Stomach smooth muscle (tissue), 2 donors: ENCODE results near the gene KLHL22.
"Not testable (repeated sequence)": the region's sequence is repeated elsewhere in the genome, so short reads cannot be mapped to it uniquely, and the experiment has no call there.

Experiments
- H3K27ac ChIP-seq: one replicate; pipeline ENCODE4 v1.7.0; 2013; ENCODE audit warnings: mild to moderate bottlenecking, low read length, inconsistent platforms
- H3K27me3 ChIP-seq, 2 donors: one replicate each; pipeline ENCODE4 v1.7.0; 2013; ENCODE audit warnings: low read length in 2 of 2; ENCODE audit not compliant: insufficient read depth in 2 of 2, control insufficient read depth in 1 of 2
- H3K36me3 ChIP-seq, 2 donors: one replicate each; pipeline ENCODE4 v1.7.0; 2013; ENCODE audit warnings: low read length in 2 of 2; ENCODE audit not compliant: control insufficient read depth in 2 of 2, insufficient read depth in 2 of 2
- H3K4me1 ChIP-seq: one replicate; pipeline ENCODE4 v1.7.0; 2013; ENCODE audit warnings: low read length; ENCODE audit not compliant: control insufficient read depth, insufficient read depth
- H3K4me3 ChIP-seq, 2 donors: one replicate each; pipeline ENCODE4 v1.7.0; 2013; ENCODE audit warnings: low read length in 2 of 2
- H3K9ac ChIP-seq, 2 donors: one replicate each; pipeline ENCODE4 v1.7.0; 2013; ENCODE audit warnings: low read length in 2 of 2, mild to moderate bottlenecking in 1 of 2
- H3K9me3 ChIP-seq, 2 donors: one replicate each; pipeline ENCODE4 v1.7.0; 2013; ENCODE audit warnings: low read length in 2 of 2; ENCODE audit not compliant: control insufficient read depth in 2 of 2
- donor health status: healthy.
- donor health status: Pancreatic carcinoma.

Gene KLHL22

DNA sequence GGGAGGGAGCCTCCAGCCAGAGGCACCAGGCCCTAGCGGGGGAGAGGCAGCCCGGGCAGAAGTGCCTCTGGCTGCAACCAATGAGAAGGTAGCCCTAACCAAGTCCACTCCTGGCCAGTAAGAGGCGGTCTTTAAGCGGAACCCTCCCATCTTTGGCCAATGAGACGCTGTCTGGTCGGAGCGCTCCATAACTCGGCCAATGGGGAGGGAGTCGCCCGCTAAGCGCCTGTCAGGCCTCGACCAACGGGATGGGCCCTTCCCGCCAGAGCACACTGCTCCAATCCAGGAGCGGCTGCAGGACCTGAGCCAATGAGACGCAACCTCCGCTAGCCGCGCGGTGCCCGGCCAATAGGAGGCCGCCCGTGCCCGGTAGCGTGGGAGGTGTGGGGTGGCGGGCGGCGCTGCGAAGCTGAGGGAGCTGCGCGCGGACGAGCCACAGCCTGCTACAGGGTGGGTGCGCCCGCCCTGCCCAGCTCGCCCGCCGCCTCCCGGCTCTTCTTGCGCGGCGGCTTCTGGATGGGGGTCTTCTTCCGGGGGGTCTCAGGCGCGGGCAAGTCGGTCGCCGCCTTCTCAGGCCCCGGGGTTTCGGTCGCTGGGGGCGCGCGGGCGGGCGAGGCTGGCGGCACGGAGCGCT lies 70.5 kb downstream of the KLHL22 start:
- H3K36me3 ChIP-seq: peaks cover 0 to 12% of the 10 kb centered on the region in 2 donors
- H3K9ac ChIP-seq: no peak overlapping the region
- no peaks in the 10 kb centered on the region for H3K9me3 ChIP-seq
- H3K4me1 ChIP-seq: peaks cover 19% of the 10 kb centered on the region
- H3K27me3 ChIP-seq: no peaks in the 10 kb centered on the region
- H3K4me3 ChIP-seq: no peak overlapping the region
- no peak overlapping the region for H3K27ac ChIP-seq

DNA sequence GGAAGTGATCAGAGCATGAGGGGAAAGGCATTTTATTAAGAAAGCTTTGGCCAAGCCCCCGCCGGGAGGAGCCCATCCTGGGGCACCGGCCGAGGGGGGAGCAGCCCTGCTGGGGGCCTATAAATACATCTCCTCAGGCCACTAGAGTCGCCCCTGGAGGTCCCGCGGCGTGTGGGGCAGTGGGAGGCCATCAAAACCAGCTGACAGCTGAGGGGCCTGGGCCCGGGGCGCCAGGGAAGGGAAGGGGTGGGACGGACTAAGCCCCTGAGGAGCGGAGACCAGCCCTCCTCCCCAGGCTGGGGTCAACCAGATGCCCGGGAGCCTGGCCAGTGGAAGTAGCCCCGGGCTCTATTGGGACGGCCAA lies 71.0 kb downstream of the KLHL22 start:
- H3K27ac ChIP-seq: no peak overlapping the region
- no peaks in the 10 kb centered on the region for H3K9me3 ChIP-seq
- peaks cover 0 to 12% of the 10 kb centered on the region in 2 donors for H3K36me3 ChIP-seq
- H3K9ac ChIP-seq: no peak overlapping the region
- H3K27me3 ChIP-seq: no peaks in the 10 kb centered on the region
- H3K4me3 ChIP-seq: no peak overlapping the region
- peaks cover 19% of the 10 kb centered on the region for H3K4me1 ChIP-seq

DNA sequence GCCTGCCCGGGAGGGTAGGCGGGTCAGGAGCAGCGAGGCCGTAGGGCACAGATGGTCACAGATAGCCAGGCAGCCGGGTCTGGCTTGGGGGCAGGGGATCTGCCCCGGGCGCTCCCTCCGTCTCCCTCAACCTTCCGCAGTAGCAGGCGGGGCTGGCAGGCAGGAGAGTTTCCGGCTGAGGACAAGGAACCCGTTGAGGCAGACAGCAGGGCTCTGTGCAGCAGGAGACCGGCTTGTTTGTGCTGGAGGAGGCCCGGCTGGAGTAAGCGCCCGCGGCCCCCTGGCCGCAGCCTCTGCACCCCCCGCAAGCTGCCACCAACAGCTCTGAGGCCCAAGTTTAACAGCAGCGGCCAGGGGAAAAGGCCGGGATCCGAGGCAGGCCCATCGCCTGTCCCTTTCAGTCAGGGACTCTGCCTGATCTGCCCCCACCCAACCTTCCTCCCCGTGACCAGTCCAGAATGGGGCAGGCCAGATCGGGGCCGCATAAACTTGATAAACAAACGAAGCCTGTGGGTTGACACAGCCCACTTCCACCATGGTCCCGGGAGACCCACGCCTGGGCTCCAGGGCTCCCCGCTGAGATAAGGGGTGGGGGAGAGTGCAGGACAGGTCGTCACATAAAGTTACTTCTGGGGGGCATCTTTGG lies 71.6 kb downstream of the KLHL22 start:
- no peak overlapping the region for H3K4me3 ChIP-seq
- no peaks in the 10 kb centered on the region for H3K27me3 ChIP-seq
- H3K9ac ChIP-seq: no peak overlapping the region

DNA sequence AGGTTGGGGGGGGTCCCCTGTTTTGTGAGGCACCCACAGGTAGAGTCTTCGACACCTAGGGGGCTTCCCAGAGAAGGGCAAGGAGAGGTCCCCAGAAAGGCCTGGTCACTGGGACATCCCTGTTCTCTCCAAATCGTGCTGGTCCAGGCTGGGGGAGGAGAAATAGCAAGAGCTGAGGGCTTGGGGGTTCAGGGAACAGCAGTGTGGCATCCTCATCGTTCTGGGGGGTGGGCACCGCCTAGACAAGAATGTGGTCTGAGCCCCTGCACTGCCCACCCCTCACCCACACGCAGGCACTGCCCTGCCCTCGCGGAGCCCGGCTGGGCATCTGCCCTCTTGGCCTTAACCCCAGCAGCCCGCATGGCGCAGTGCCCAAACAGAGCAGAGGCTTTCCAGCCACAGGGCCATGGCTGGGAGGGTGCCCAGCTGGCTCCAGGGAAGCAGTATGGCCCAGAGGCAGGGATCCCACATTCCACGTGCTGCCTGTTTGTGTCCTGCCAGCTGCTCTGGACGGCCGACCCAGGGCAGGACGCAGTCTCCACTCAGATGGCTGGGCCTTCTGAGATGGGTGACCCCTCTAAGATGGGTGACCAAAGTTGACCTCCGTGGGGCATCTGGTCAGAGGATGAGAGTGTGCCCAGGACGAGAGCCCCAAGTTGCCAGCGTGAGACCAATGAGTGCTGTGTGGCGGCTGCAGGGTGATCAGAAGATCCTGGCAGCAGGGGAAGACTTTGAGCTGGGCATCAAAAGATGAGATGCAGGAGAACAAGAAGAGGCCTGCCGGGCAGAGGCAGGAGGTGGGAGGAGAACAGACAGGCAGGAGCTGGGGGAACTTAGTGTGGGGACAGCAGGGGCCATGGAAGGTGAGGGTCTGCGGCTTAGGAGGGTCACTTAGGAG lies 72.3 kb downstream of the KLHL22 start:
- no peak overlapping the region for H3K4me3 ChIP-seq
- no peaks in the 10 kb centered on the region for H3K27me3 ChIP-seq
- H3K36me3 ChIP-seq: peaks cover 0 to 7% of the 10 kb centered on the region in 2 donors
- peak overlapping the region; percentile 24 for H3K27ac ChIP-seq
- peaks cover 23% of the 10 kb centered on the region for H3K4me1 ChIP-seq
- H3K9ac ChIP-seq: no peak overlapping the region
- no peaks in the 10 kb centered on the region for H3K9me3 ChIP-seq

More for the DNA sequence above, 71.6 kb downstream of the KLHL22 start:
- peak overlapping the region; percentile 24 for H3K27ac ChIP-seq
- H3K4me1 ChIP-seq: peaks cover 19% of the 10 kb centered on the region
- no peaks in the 10 kb centered on the region for H3K9me3 ChIP-seq
- peaks cover 0 to 9% of the 10 kb centered on the region in 2 donors for H3K36me3 ChIP-seq

DNA sequence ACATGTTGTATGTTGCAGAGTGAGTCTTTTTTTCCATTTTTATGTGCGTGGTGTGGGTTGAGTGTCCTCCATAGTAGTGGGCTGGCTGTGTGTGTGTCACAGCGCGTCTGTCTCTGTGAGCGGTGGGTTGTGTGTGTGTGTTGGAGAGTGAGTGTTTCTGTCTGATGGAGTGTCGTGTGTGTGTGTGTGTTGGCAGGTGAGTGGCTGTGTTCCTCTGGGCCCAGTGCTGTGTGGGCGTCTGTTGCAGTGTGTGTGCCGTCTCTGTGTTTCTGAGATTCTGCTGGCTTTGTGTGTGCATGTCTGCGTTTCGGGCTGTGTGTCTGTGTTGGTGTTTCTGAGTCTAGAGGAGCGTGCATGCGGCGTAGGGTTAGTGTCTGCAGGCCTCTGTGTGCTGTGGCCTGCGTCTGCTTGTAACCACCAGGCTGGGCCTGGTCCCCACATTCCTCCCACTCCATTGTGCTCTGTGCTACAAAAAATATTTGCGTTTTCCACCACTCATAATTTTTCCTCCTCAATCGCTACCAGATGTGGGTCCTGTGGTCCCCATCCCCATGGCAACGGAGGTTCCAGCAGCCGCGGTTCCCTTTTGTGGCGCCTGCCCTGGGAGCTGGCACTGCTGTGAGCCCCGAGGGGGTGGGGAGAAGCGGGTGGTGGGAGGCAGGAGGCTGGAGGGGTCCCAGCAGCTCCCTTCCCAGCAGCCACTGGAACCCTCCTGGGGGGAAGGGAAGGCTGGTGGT lies 73.2 kb downstream of the KLHL22 start:
- Histone ChIP-seq H3K36me3 (peaks cover 0 to 5% of the 10 kb centered on the region in 2 donors), H3K9me3 (no peaks in the 10 kb centered on the region), H3K4me3 (no peak overlapping the region), H3K9ac (no peak overlapping the region), H3K27ac (peak overlapping the region; percentile 24), H3K27me3 (no peaks in the 10 kb centered on the region), H3K4me1 (peaks cover 24% of the 10 kb centered on the region)

DNA sequence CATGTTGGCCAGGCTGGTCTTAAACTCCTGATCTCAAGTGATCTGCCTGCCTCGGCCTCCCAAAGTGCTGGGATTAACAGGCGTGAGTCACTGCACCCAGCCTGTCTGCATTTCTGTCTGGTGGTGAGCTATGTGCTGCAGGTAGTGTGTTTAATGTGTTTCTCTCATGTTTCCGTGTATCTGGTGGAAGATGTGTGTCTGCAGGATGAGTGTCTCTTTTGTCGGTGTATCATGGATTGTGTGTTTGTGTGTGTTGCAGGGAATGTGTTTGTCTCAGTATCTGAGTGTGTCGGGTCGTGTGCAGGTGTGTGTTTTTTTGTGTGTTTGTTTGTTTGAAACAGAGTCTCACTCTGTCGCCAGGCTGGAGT lies 74.1 kb downstream of the KLHL22 start:
- no peak overlapping the region for H3K27ac ChIP-seq
- no peak overlapping the region for H3K4me3 ChIP-seq
- H3K27me3 ChIP-seq: no peaks in the 10 kb centered on the region
- no peaks in the 10 kb centered on the region for H3K9me3 ChIP-seq
- peaks cover 0 to 2% of the 10 kb centered on the region in 2 donors for H3K36me3 ChIP-seq
- no peak overlapping the region for H3K9ac ChIP-seq
- H3K4me1 ChIP-seq: peaks cover 24% of the 10 kb centered on the region

DNA sequence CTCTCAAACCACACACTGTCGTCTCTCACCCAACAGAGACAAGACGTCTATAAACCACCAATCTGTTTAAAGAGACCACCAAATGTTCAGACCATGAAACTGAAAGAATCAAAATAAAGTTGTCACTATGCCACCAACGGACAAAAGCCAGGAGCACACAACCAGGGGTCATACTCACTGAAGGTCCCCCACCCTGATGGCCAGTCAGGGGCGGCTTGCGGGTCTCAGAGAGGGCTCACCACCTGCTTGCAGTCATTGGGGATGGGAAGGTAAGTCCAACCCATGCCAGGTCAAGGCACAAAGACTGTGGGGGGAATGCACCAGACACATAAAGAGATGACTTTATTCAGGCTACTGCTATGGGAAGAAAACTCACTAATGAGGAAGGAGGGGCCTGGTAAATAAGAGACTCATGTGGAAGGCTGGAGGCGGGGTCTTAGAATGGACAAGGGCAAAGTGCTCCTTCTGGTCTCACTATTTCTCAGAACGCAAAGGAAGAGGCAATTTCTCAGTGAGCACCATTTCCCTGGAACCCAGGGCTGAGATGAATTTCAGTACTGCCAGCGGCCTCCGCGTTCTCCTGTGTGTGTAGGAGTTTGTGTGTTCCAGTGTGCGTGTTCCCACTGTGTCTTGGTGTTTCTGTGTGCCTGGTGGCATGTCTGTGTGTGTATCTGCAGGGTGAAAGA lies 75.3 kb downstream of the KLHL22 start:
- Histone ChIP-seq H3K36me3 (no peaks in the 10 kb centered on the region), H3K9ac (no peak overlapping the region), H3K4me1 (peaks cover 24% of the 10 kb centered on the region)

DNA sequence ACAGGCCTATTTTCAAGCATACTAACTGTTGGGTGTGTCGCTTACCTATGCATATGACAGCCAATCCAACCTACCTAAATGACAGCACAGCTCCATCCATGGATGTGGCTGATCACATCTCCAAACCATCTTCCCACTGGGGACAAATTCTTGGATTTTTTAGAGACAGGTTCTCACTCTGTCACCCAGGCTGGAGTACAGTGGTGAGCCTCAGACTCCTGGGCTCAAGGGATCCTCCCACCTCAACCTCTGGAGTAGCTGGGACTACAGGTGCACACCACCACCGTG lies 76.0 kb downstream of the KLHL22 start:
- Histone ChIP-seq H3K36me3 (no peaks in the 10 kb centered on the region), H3K27ac (no peak overlapping the region), H3K9ac (no peak overlapping the region), H3K4me1 (peaks cover 24% of the 10 kb centered on the region), H3K9me3 (no peaks in the 10 kb centered on the region), H3K27me3 (no peaks in the 10 kb centered on the region), H3K4me3 (no peak overlapping the region)

More for the DNA sequence above, 75.3 kb downstream of the KLHL22 start:
- H3K27ac ChIP-seq: no peak overlapping the region
- H3K4me3 ChIP-seq: no peak overlapping the region
- H3K9me3 ChIP-seq: no peaks in the 10 kb centered on the region
- H3K27me3 ChIP-seq: no peaks in the 10 kb centered on the region

DNA sequence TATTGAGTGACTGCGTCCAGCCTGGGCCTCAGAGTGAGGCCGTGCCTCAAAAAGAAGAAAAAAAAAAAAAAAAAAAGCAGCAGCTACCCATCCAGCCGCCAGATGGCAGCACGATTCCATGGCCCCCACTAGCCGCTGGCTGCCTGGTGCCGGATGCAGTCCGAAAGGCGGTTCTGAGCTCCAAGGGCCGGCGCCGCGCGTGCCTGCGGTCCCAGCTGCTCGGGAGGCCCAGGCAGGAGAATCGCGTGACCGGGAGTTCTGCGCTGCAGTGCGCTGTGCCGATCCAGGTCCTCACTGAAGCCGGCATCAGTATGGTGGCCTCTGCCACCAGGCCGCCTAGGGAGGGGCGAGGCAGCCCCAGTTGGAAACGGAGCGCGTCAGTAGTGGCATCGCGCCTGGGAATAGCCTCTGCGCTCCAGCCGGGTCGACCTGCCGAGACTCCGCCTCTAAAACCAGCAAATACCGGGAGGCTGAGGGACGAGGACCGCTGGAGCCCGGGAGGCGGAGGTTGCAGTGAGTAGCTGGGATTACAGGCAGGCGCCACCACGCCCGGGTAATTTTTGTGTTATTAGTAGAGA lies 77.3 kb downstream of the KLHL22 start:
- Histone ChIP-seq H3K9ac (peak overlapping the region; percentile 42 to 51), H3K27ac (no peak overlapping the region), H3K4me3 (peak overlapping the region; percentile 55 to 76), H3K4me1 (peaks cover 14% of the 10 kb centered on the region), H3K9me3 (no peaks in the 10 kb centered on the region), H3K36me3 (no peaks in the 10 kb centered on the region), H3K27me3 (no peaks in the 10 kb centered on the region)

DNA sequence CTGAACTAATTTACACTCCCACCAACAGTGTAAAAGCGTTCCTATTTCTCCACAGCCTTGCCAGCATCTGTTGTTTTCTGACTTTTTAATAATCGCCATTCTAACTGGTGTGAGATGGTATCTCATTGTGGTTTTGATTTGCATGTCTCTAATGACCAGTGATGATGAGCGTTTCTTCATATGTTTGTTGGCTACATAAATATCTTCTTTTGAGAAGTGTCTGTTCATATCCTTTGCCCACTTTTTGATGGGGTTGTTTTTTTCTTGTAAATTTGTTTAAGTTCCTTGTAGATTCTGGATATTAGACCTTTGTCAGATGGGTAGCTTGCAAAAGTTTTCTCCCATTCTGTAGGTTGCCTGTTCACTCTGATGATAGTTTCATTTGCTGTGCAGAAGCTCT lies 79.9 kb downstream of the KLHL22 start:
- not testable (repeated sequence) for H3K27me3 ChIP-seq

More for the DNA sequence above, 79.9 kb downstream of the KLHL22 start:
- not testable (repeated sequence) for H3K4me1 ChIP-seq, H3K4me3 ChIP-seq, H3K9ac ChIP-seq, H3K36me3 ChIP-seq, H3K9me3 ChIP-seq, H3K27ac ChIP-seq
